Stimulated activated CD8-positive, alpha-beta memory T cell treated with anti-CD3 and anti-CD28 coated beads, Interleukin-2, amount 100 ng/mL, for 48 hours (primary cell): Measurements from ENCODE around the gene AVPI1.
A peak's percentile ranks its signal among the peaks of the same experiment; 100 is the strongest.

Source experiments
- DNase-seq, 2 donors: peaks; one replicate each; pipeline ENCODE4 v3.0.0-alpha.2; 2020; ENCODE audit warnings: low read depth in 2 of 2

AVPI1 gene

GRCh38 chr10:97686962-97687784 is at the start of gene AVPI1:
TSS of gene AVPI1 (minus strand) at chr10:97687241. CDS start at chr10:97679905, 7,336 bp downstream.
- DNase-seq, result peak; percentile 92 to 93

DNA sequence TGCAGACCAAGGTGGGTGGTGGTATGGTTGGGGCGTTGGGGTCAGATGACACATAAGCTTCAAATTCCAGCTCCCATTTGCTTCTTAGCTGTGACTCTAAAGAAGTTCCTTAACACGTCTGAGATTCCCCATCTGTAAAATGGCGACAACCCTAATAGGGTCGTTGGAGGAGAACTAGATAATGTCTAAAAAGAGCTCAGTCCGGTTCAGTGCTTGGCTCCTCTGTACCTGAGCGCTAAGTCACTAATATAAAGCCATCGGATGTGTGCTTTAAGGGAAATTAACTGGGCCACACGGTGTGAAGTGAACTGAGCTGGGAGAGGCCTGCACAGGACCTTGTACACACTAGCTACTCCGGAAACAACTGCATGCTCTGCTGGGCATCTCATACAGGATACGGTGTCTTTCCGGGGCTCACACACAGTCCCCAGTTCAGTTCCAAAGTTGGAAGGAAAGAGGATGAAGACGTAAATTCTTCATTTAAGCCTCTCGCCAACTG is 49.4 kb upstream of the AVPI1 start:
- DNase-seq, result no peak

DNA sequence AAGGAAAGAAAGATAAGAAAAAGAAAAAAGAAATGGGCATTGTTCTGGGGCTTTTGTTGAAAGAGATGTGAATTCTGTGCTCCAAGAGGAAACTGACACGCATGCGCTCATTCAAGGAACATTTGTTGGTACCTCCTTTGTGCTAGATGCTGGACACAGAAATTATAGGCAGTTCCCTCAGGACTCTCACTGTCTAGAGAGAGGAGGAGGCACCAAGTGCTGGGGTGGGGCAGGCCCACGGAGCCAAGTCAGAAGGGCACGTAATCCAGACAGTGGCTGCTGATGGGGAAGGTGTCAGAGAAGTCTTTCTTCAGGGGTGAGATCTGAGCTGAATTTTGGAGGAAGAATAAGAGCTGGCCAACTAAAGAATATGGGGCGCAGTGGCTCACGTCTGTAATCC is 47.0 kb upstream of the AVPI1 start:
- no peak for DNase-seq

DNA sequence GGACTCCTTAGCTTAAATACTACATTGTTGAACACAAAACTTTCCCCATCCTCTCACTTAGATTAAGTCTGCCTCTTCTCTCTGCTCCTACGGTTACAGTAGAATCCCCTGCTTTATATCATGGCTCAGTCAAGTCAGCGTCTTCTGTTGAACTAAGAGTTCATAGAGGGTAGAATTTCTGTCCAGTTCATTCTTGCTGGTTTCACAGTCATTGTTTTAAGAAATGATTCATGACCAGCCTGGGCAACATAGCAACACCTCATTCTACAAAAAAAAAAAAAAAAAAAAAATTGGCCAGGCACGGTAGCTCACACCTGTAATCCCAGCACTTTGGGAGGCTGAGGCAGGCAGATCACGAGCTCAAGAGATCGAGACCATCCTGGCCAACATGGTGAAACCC is 46.2 kb upstream of the AVPI1 start:
- no peak for DNase-seq

DNA sequence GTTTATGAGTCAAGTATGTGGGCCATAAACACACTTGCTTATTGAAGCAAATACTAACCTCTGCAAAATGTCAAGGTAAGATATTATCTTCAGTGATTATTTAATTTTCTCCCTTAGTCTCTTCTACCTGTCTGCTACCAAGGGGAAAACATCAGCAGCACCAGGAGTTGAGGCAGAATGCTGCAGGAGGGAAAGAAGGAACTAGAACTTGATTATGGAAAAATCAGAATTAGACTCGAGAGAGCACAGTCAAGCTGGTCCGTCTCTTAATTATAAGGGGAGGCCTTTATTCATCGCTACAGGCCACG is 45.0 kb upstream of the AVPI1 start:
- DNase-seq, result no peak

- no peak for DNase-seq
Measured at GRCh38 chr10:97731346-97732051, 44.5 kb upstream of the AVPI1 start.

- no peak for DNase-seq
Measured at GRCh38 chr10:97729014-97729413, 42.0 kb upstream of the AVPI1 start.

DNA sequence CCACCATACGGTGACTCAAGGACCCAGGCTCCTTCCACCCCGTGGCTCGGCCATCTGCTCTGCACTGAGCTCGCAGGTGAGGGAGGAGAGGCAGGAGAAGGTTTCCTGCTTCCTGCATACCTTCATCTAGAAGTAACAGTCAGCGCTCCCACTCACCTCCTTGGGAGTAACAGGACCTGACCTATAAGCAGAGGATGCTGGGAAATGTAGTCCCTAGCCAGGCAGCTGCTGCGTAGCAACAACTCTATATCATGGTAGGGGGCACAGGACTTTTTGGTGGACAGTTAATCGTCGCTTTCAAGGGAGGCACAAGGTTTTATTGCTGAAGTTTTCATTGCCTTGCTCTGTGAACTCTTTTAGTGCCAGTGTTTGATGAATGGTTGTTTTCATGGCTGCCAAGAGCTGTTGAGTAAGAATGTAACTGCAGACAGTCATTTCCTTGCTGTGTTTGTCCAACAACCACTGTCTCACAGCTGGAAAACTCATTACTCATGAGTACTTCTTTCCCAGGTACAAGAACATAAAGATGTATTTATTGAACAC is 39.7 kb upstream of the AVPI1 start:
- DNase-seq, result no peak

DNA sequence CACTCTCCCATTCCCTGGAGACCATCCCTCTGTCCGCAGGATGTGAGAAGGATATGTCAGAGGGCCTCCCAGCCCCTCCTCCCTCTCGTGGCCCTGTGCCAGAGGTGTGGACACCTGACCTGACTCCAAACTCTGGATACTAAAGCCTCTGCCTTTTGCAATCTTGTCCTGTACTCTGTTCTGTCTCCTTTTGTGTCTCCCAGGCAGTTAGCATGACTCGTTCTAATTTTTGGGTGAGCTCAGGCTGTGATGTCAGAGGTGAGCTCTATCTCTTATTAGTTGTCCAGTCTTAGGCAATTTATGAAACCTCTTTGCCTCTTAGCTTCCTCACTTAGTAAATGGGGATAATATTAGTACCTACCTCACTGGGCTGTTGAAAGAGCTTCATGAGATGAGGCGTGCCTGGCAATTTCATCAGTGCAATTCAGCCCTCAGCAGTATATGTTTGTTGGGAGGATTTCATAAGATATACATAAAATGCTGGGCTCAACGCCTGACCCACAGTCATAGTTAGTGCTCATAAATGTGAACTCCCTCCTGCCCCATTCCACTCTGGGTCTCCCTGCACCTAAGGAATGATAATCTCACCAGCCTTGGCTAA is 37.4 kb upstream of the AVPI1 start:
- no peak for DNase-seq

DNA sequence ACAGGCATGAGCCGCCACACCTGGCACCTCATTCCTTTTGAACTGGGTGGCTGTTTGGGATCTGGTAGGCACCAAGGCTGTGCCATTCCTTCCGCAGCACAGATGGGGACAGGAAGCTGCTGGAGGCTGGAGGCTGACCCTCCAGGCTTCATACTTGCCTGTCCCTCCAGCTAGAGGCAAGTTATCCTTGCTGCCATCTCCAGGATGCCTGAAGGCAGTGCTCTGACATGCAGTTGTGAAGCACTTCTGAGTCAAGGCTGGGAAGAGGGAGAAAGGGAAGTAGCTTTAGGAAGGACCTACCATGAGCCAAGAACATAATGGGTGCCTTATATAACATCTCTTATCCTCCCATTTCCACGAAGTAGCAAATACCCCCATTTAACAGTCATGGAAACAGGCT is 36.0 kb upstream of the AVPI1 start:
- DNase-seq, result no peak

GRCh38 chr10:97721871-97722780 is 35.1 kb upstream of the AVPI1 start:
- DNase-seq, result no peak

DNA sequence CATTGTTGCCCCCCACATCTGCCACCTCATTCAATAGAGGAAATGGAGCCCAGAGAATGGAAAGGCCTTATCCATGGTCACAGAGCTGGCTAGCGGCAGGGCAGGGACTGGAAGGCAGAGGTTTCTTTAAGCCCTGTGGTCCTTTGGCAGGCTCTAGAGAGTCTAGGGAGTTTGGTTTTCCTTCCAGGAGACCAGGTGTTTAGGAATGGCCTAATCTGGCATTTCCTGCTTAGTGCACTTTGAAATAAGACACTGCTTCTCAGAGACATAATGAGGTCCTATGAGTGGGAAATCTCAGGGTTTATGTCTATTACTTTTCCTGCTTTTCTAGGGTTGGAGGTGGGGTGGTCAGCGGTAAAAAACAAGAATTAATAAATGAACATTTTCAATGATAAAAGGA is 32.6 kb upstream of the AVPI1 start:
- no peak for DNase-seq

DNA sequence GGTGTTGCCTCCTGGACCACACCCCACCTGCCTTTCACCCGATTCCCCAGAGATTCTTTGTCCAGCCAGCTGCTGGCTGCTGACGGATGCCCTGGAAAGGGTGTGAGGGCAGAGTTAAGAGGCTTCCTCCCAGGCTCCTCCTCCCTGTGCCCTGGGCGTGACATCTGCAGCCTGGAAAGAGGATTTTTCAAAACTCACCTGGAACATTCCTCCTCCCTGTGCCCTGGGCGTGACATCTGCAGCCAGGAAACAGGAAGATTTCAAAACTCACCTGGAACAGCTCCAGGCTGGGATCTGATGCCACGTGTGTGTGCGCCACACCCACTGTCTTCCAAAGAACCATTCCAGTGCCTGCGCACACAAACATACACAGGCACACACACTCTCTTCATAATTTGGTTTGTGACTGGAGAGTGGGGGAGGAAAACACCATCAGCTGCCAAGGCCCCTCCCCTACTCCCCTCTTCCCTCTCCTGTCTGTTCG is 31.7 kb upstream of the AVPI1 start:
- DNase-seq, result no peak

- no peak for DNase-seq
Measured at GRCh38 chr10:97718178-97718577, 31.1 kb upstream of the AVPI1 start.

- DNase-seq, result no peak
Measured at GRCh38 chr10:97717627-97718026, 30.6 kb upstream of the AVPI1 start.

DNA sequence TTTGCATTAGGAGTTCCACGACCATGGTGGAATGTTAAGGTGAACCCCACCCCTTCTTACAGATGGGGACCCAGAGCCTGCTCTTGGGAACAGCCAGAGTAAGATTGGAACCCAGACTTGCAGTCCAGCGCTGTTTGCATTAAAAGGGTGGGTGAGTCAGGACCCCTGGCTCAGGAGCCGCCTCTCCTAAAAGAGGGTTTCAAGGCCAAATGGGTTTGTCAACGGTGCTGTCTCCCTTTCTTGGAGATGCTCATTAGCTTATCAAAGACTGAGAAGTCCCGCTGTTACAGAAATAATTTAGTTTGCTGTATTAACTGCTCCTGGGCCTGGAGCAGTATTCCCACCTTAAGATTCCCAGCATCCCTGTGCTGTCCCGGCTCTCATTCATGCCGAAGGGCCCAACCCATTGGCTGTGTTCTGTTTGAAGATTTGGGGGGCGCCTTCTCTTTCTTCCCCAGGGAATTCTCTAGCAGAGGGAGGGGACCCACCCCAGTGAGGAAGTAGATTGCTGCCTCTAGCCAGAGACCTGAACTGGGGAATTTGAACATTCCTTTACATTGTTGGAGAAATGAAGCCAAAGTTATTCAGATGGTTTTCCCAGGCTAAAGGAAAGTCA is 28.3 kb upstream of the AVPI1 start:
- no peak for DNase-seq

GRCh38 chr10:97714401-97715258 is 27.6 kb upstream of the AVPI1 start:
- no peak for DNase-seq

DNA sequence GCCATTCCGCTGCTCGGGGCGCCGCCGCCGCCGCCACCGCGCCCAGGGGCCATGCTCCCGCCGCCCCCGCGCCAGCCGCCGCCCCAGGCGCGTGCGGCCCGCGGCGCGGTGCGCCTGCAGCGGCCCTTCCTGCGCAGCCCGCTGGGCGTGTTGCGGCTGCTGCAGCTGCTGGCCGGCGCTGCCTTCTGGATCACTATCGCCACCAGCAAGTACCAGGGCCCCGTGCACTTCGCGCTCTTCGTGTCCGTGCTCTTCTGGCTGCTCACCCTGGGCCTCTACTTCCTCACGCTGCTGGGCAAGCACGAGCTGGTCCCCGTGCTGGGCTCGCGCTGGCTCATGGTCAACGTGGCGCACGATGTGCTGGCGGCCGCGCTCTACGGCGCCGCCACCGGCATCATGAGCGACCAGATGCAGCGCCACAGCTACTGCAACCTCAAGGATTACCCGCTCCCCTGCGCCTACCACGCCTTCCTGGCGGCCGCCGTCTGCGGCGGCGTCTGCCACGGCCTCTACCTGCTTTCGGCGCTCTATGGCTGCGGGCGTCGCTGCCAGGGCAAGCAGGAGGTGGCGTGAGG is 26.9 kb upstream of the AVPI1 start:
- no peak for DNase-seq

GRCh38 chr10:97713339-97713825 is 26.3 kb upstream of the AVPI1 start, which contains the start of gene MARVELD1:
TSS of gene MARVELD1 (plus strand) at chr10:97713730. CDS start at chr10:97713877, 147 bp downstream.
- no peak for DNase-seq
